ENCODE results near the gene COX5A.

DNA sequence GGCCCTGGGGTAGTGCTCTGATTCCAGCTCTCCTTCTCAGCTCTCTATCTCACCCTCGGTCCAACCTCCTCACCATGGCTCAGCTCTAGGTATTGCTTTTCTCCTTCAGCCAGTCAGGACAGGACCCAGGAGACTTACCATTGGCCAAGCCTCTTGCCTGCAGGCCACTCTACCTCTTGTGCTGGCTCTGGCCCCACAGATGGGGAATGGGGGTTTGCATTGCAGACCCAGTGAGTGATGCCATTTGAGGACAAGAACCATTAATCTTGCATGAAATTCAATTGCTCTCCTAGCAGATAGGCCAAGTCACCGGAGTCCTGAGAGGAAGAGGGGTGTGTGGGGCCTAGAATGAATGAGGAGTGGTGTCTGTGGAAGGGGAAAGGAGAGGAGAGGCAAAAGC, 24.8 kb upstream of the COX5A start:
- TF ChIP-seq, protein P1, sequence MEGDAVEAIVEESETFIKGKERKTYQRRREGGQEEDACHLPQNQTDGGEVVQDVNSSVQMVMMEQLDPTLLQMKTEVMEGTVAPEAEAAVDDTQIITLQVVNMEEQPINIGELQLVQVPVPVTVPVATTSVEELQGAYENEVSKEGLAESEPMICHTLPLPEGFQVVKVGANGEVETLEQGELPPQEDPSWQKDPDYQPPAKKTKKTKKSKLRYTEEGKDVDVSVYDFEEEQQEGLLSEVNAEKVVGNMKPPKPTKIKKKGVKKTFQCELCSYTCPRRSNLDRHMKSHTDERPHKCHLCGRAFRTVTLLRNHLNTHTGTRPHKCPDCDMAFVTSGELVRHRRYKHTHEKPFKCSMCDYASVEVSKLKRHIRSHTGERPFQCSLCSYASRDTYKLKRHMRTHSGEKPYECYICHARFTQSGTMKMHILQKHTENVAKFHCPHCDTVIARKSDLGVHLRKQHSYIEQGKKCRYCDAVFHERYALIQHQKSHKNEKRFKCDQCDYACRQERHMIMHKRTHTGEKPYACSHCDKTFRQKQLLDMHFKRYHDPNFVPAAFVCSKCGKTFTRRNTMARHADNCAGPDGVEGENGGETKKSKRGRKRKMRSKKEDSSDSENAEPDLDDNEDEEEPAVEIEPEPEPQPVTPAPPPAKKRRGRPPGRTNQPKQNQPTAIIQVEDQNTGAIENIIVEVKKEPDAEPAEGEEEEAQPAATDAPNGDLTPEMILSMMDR (IDR thresholded peaks at IDR 0.05; ENCODE audit: insufficient read depth, low read depth, low read length) = no peak
- TF ChIP-seq EZH2 (IDR thresholded peaks at IDR 0.05; ENCODE audit: insufficient read depth, low read length) = no peak

Data from astrocyte (in vitro differentiated cells and primary cell).